Upper lobe of right lung (tissue), 1 donor: ENCODE results near the gene ITPRIPL2. TPM values are rescaled to one million over a fixed set of nuclear protein-coding genes. Genes with fewer than 3 reads are reported as not detected.

Source experiments
- ATAC-seq: fragments of 200-7000 bp; cut with Tn5 transposase; one replicate; pipeline ENCODE4 v1.9.1; 2020; ENCODE audit warnings: mild to moderate bottlenecking, moderate library complexity
- DNase-seq: peaks from one replicate; pipeline ENCODE4 v3.0.0-alpha.2; 2020
- H3K27ac ChIP-seq: fragments of 200-600 bp; one replicate; pipeline ENCODE4 v1.8.0; 2022
- H3K27me3 ChIP-seq: fragments of 200-600 bp; one replicate; pipeline ENCODE4 v1.8.0; 2022; ENCODE audit warnings: mild to moderate bottlenecking
- H3K36me3 ChIP-seq: fragments of 200-600 bp; one replicate; pipeline ENCODE4 v1.8.0; 2022
- H3K4me1 ChIP-seq: fragments of 200-600 bp; one replicate; pipeline ENCODE4 v1.8.0; 2022
- H3K4me3 ChIP-seq: fragments of 200-600 bp; one replicate; pipeline ENCODE4 v1.8.0; 2022; ENCODE audit warnings: mild to moderate bottlenecking
- H3K9me3 ChIP-seq: fragments of 200-600 bp; one replicate; pipeline ENCODE4 v1.8.0; 2022
- intact Hi-C: fragments of 100-400 bp; cut with DNase I; formaldehyde crosslinking; loops from one replicate; pipeline ENCODE4 v1.11.0; 2022
- total RNA-seq: library from RNA; stranded (reverse); fragmentation: NEBNext Ultra II Directional; extraction: Animal tissue kit (Norgen Biotek cat#: 25700); gene quantifications from one replicate; pipeline ENCODE4 v1.2.1, GENCODE V29; 2021
- TF ChIP-seq, protein P1 (sequence below): fragments of 200-600 bp; IDR thresholded peaks from one replicate; pipeline ENCODE4 v1.8.0; 2022; ENCODE audit warnings: antibody characterized with exemption
- donor health status: DM: no; HTN: yes; CAD: no; lungs with severe emphysema.

Gene ITPRIPL2
- total RNA-seq, 1 donor from 2014 or later: 68.9 TPM

DNA sequence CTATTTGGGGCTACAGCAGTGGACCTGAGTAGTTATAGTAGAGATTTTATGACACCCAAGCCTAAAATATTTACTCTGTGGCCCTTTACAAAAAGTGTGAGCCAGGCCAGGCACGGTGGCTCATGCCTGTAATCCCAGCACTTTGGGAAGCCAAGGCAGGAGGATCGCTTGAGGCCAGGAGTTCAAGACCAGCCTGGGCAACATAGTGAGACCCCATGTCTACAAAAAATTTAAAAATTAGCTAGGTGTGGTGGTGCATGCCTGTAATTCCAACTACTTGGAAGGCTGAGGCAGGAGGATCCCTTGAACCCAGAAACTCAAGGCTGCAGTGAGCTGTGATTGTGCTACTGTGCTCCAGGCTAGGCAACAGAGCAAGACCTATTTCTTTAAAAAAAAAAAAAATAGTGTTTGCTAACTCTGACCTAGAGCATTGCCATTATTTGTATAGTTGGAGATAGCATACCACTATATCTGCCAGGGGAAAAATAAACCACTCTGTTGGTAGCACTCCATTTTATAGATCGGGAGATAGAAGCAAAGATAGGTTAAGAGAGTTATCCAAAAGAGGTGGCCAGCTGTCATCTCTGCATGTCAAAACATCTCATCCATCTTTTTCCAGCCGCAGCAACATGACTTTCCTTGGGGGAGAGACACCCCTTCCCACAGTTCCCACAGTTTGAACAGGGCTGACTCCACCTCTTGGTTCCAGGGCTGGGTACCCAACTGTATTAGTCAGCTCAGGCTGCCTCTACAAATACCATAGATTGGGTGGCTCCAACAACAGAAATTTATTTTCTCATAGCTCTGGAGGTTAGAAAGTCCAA, 3.0 kb upstream of the ITPRIPL2 start:
- ATAC-seq: no peak
- H3K36me3 ChIP-seq: peaks cover 11% of the 10 kb centered on the region
- no peaks in the 10 kb centered on the region for H3K27me3 ChIP-seq
- no peak overlapping the region for H3K27ac ChIP-seq
- no peak for DNase-seq
- intact Hi-C loops: no loop called here
- no peaks in the 10 kb centered on the region for H3K9me3 ChIP-seq
- TF ChIP-seq, protein P1, sequence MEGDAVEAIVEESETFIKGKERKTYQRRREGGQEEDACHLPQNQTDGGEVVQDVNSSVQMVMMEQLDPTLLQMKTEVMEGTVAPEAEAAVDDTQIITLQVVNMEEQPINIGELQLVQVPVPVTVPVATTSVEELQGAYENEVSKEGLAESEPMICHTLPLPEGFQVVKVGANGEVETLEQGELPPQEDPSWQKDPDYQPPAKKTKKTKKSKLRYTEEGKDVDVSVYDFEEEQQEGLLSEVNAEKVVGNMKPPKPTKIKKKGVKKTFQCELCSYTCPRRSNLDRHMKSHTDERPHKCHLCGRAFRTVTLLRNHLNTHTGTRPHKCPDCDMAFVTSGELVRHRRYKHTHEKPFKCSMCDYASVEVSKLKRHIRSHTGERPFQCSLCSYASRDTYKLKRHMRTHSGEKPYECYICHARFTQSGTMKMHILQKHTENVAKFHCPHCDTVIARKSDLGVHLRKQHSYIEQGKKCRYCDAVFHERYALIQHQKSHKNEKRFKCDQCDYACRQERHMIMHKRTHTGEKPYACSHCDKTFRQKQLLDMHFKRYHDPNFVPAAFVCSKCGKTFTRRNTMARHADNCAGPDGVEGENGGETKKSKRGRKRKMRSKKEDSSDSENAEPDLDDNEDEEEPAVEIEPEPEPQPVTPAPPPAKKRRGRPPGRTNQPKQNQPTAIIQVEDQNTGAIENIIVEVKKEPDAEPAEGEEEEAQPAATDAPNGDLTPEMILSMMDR: no peak
- H3K4me3 ChIP-seq: no peak overlapping the region
- H3K4me1 ChIP-seq: peaks cover 30% of the 10 kb centered on the region

DNA sequence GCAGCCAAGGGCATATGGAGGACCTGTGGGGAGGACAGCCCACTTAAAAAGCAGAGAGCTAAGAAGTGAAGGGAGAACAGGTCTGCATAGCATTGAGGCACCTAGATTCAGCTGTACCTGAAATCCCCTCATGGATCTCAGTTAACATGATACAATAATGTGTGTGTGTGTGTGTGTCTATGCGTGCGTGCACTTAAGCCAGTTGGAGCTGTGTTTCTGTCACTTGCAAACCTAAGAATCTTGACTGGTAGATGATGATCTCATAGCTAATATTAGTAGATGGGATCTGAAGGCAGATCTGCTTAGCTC, 1.7 kb upstream of the ITPRIPL2 start:
- ATAC-seq (no peak), DNase-seq (no peak)
- Histone ChIP-seq H3K36me3 (peaks cover 13% of the 10 kb centered on the region), H3K9me3 (no peaks in the 10 kb centered on the region), H3K4me3 (no peak overlapping the region), H3K27me3 (no peaks in the 10 kb centered on the region), H3K27ac (no peak overlapping the region), H3K4me1 (peaks cover 32% of the 10 kb centered on the region)
- intact Hi-C loops: no loop called here
- TF ChIP-seq, protein P1: no peak

DNA sequence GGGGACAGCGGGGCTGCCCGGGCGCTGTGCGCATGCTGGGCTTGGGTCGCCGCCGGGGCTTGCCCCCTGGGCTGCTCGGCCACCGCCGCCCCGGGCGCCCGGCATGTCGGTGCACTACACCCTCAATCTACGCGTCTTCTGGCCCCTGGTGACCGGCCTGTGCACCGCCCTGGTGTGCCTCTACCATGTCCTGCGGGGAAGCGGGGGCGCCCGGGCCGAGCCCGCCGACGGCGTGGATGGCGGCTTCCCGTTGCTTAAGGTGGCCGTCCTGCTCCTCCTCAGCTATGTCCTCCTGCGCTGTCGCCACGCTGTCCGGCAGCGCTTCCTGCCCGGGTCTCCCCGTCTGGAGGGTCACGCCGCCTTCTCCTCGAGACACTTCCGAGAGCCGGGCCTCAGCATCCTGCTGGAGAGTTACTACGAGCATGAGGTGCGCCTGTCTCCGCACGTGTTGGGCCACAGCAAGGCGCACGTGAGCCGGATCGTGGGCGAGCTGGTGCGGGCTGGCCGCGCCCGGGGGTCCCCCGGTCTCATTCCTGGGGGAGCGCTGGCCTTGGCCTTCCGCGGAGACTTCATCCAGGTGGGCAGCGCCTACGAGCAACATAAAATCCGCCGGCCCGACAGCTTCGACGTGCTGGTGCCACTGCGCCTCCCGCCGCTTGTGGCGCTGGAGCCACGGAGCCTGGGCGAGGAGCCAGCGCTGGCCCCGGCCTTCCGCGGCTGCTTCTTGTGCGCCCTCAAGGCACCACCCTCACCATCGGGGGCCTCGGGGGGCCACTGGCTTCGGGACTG, 789 bp downstream of the ITPRIPL2 start:
- ATAC-seq (peak; percentile 41), DNase-seq (peak; percentile 85)
- Histone ChIP-seq H3K4me1 (peaks cover 46% of the 10 kb centered on the region), H3K27me3 (no peaks in the 10 kb centered on the region), H3K27ac (peak overlapping the region; percentile 97), H3K4me3 (peak overlapping the region; percentile 85), H3K36me3 (peaks cover 13% of the 10 kb centered on the region), H3K9me3 (no peaks in the 10 kb centered on the region)
- TF ChIP-seq, protein P1: no peak
- intact Hi-C loops: no loop called here

DNA sequence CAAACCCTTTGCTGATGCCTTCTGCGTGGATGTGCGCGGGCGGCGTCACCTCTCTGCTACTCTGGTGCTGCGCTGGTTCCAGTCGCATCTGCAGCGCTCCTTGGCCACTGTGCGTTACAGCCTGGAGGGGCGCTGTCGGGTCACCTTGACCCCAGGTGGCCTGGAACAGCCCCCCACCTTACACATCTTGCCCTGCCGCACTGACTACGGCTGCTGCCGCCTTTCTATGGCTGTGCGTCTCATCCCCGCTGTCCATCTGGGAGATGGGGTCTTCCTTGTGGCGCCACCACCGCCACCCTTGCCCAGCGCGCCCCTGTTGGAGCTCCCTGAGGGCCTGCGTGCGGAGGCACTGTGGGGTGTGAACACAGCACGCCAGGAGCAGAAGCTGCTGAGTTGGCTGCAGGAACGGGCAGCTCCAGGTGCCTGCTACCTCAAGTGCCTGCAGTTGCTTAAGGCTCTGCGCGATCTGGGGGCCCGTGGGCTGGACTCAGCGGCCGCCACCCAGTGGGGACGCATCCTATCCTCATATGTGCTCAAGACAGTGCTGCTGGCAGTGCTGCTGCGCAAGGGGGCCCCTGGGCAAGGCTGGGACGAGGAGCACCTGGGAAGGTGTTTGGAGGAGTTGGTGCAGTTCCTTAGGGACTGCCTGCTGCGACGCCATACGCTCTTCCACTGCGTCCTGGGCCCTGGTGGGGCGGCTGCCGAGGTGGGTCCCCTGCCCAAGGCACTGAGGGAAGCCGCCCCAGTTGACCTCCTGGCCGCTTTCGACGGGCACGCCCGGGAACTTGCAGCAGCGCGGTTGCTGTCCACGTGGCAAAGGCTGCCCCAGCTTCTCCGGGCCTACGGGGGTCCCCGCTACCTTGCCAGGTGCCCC, 1.6 kb downstream of the ITPRIPL2 start:
- Histone ChIP-seq H3K4me1 (peaks cover 53% of the 10 kb centered on the region), H3K27me3 (no peaks in the 10 kb centered on the region), H3K36me3 (peaks cover 18% of the 10 kb centered on the region), H3K4me3 (peak overlapping the region; percentile 85), H3K9me3 (no peaks in the 10 kb centered on the region), H3K27ac (peak overlapping the region; percentile 97)
- DNase-seq (no peak), ATAC-seq (no peak)
- TF ChIP-seq, protein P1: peak; percentile 44
- intact Hi-C loops: no loop called here

DNA sequence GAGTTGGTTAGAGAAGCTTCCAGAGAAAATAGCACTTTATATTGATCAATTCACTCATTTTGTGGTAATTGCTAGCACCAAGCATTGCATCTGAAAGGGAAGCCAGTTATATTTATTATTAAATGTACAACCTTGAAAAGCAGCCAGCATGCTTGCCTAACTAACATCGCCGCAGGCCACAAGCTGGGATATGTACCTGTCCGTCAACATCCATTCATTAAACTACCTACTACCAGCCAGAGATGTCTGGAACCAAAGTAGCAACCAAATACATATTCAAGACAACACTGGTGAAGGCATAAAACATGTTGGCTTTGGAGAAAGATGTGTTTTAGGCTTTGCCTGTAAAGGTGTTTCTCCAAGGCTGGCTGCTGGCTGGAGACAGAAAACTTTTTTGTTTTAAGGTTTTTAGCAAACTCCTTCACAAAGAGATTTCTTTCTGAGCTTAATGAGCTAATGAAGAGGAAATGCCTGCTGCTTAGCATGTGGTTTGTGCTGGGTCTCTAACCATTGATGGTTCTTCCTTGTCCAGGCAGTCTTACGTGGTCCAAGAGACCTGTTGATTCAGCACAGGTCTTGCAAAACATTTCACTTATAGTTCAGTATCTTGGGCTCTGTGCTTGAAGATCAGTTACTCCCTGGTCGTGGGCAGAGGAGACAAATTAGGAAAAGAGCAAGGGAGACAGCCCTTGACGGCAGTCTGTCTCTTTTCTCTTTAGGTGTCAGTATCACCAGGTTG, 3.1 kb downstream of the ITPRIPL2 start:
- Histone ChIP-seq H3K9me3 (no peaks in the 10 kb centered on the region), H3K27ac (peak overlapping the region; percentile 80), H3K36me3 (peaks cover 18% of the 10 kb centered on the region), H3K4me3 (peak overlapping the region; percentile 2), H3K4me1 (peaks cover 62% of the 10 kb centered on the region), H3K27me3 (no peaks in the 10 kb centered on the region)
- ATAC-seq (no peak), DNase-seq (no peak)
- TF ChIP-seq, protein P1: no peak
- intact Hi-C loops: no loop called here
